Endodermal cell (in vitro differentiated cells): Measurements from ENCODE around the gene UPF1. TPM values are rescaled to one million over a fixed set of nuclear protein-coding genes. Genes with fewer than 3 reads are reported as not detected.
"Not testable (repeated sequence)": the region's sequence is repeated elsewhere in the genome, so short reads cannot be mapped to it uniquely, and the experiment has no call there.

Source experiments
- DNase-seq: peaks from one replicate; pipeline ENCODE4 v3.0.0-alpha.2; 2017
- H3K27ac ChIP-seq: 2 replicates; pipeline ENCODE4 v1.5.1; 2013; ENCODE audit warnings: mild to moderate bottlenecking, low read depth, low read length, moderate library complexity
- H3K27me3 ChIP-seq: 2 replicates; pipeline ENCODE4 v1.6.1; 2013; ENCODE audit warnings: mild to moderate bottlenecking, low read length, moderate library complexity; ENCODE audit not compliant: insufficient read depth, control insufficient read depth, poor library complexity, severe bottlenecking
- H3K36me3 ChIP-seq: 2 replicates; pipeline ENCODE4 v1.7.0; 2013; ENCODE audit warnings: mild to moderate bottlenecking, low read length, moderate library complexity; ENCODE audit not compliant: control insufficient read depth, insufficient read depth
- H3K4me1 ChIP-seq: one replicate; pipeline ENCODE4 v1.7.0; 2013; ENCODE audit warnings: low read length; ENCODE audit not compliant: control insufficient read depth, insufficient read depth
- H3K4me3 ChIP-seq: 2 replicates; pipeline ENCODE4 v1.5.1; 2013; ENCODE audit warnings: mild to moderate bottlenecking, low read length, moderate library complexity
- H3K9ac ChIP-seq: 2 replicates; pipeline ENCODE4 v1.6.1; 2013; ENCODE audit warnings: mild to moderate bottlenecking, low read length, moderate library complexity; ENCODE audit not compliant: poor library complexity, severe bottlenecking; ENCODE audit errors: extremely low read depth
- H3K9me3 ChIP-seq: 2 replicates; pipeline ENCODE4 v1.6.1; 2013; ENCODE audit warnings: mild to moderate bottlenecking, low read length, moderate library complexity; ENCODE audit not compliant: control insufficient read depth
- H3K27ac Mint-ChIP-seq: 2 replicates; pipeline ENCODE4 v1.8.0; 2020; ENCODE audit warnings: mixed read lengths
- H3K27me3 Mint-ChIP-seq: 2 replicates; pipeline ENCODE4 v1.8.0; 2021; ENCODE audit warnings: mild to moderate bottlenecking, mixed read lengths; ENCODE audit not compliant: insufficient read depth
- H3K36me3 Mint-ChIP-seq: 2 replicates; pipeline ENCODE4 v1.8.0; 2020; ENCODE audit warnings: low read depth, mixed read lengths
- H3K4me1 Mint-ChIP-seq: 2 replicates; pipeline ENCODE4 v1.8.0; 2020; ENCODE audit warnings: mixed read lengths
- H3K4me3 Mint-ChIP-seq: 2 replicates; pipeline ENCODE4 v1.8.0; 2020; ENCODE audit warnings: mild to moderate bottlenecking, moderate library complexity, mixed read lengths
- H3K9me3 Mint-ChIP-seq: 2 replicates; pipeline ENCODE4 v1.8.0; 2020; ENCODE audit warnings: mild to moderate bottlenecking, mixed read lengths
- CTCF ChIP-seq: fragments of 200-600 bp; sonication (generic); conservative IDR thresholded peaks from 2 replicates; pipeline ENCODE4 v1.5.0; 2021; ENCODE audit warnings: antibody characterized with exemption, mild to moderate bottlenecking
- WGBS, 2 experiments: methylation state at CpG; one replicate each; pipeline versions ENCODE4 v1.1.5 to v1.1.7; 2013; ENCODE audit warnings: missing lambda C conversion rate in 2 of 2, mixed read lengths in 1 of 2; ENCODE audit not compliant: insufficient coverage in 1 of 2, insufficient read length in 1 of 2; 5-methylcytosine and 5-hydroxymethylcytosine counted together
- total RNA-seq, 2 donors: library from RNA; stranded (reverse); fragmentation: NEBNext Ultra II Directional in 1 of 2; extraction: Animal tissue kit (Norgen Biotek cat#: 25700) in 1 of 2; gene quantifications; 2 replicates in 1 of 2; 3 replicates in 1 of 2; pipeline ENCODE4 v1.2.1, GENCODE V29; 2021

UPF1 gene
- total RNA-seq, 2 donors from 2014 or later = 82.1 to 87.3 TPM

GRCh38 chr19:18804643-18805042 lies 27.1 kb upstream of the UPF1 start:
- Mint-ChIP-seq H3K9me3 (no peaks in the 10 kb centered on the region), H3K27me3 (peaks cover 25% of the 10 kb centered on the region), H3K27ac (no peak overlapping the region), H3K36me3 (no peaks in the 10 kb centered on the region), H3K4me1 (no peaks in the 10 kb centered on the region), H3K4me3 (no peak overlapping the region)
- Histone ChIP-seq H3K9ac (no peak overlapping the region), H3K27ac (no peak overlapping the region), H3K36me3 (no peaks in the 10 kb centered on the region), H3K9me3 (no peaks in the 10 kb centered on the region), H3K4me1 (no peaks in the 10 kb centered on the region), H3K27me3 (peaks cover 34% of the 10 kb centered on the region), H3K4me3 (no peak overlapping the region)
- 82 to 92% methylated on average over 6 to 8 of the region's 8 CpGs for WGBS, 2 experiments
- DNase-seq = no peak
- no peak for TF ChIP-seq CTCF

GRCh38 chr19:18807861-18808331 lies 23.9 kb upstream of the UPF1 start:
- no peak overlapping the region for H3K27ac Mint-ChIP-seq
- H3K27me3 ChIP-seq = peaks cover 24% of the 10 kb centered on the region
- no peak overlapping the region for H3K9ac ChIP-seq
- TF ChIP-seq CTCF = no peak
- no peak overlapping the region for H3K4me3 ChIP-seq
- no peaks in the 10 kb centered on the region for H3K4me1 Mint-ChIP-seq
- H3K4me1 ChIP-seq = no peaks in the 10 kb centered on the region
- peaks cover 36% of the 10 kb centered on the region for H3K27me3 Mint-ChIP-seq
- H3K9me3 ChIP-seq = no peaks in the 10 kb centered on the region
- no peaks in the 10 kb centered on the region for H3K9me3 Mint-ChIP-seq
- no peaks in the 10 kb centered on the region for H3K36me3 Mint-ChIP-seq
- no peak overlapping the region for H3K4me3 Mint-ChIP-seq
- 79 to 88% methylated on average over 14 to 19 of the region's 19 CpGs for WGBS, 2 experiments
- no peak overlapping the region for H3K27ac ChIP-seq
- DNase-seq = no peak
- H3K36me3 ChIP-seq = no peaks in the 10 kb centered on the region

DNA sequence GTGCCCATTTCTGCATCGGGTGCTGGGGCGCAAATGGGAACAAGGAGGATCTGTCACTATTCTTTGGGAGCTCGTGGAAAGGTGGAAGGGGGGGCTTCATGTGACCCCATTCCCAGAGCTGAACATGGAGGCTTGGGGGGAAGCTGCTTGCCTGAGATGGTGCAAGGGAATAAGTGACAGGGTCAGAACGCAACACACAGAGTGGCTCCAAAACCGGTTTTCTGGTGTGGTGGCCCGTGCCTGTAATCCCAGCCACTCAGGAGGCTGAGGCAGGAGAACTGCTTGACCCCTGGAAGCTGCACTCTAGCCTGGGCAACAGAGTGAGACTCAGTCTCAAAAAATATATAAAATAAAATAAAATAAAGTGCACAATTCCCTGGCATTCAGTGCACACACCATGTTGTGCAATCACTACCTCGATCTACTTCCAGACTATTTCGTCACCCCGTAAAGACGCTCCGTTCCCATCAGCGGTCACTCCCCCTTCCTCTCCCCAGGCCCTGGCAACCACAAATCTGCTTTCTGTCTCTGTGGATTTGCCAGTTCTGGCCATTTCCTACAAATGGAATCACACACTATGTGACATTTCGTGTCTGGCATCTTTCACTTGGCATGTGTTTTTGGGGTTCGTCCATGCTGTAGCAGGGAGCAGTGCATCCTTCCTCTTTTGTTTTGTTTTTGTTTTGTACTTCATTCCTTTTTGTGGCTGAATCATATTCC lies 22.4 kb upstream of the UPF1 start:
- 85 to 89% methylated on average over 10 to 14 of the region's 14 CpGs for WGBS, 2 experiments
- TF ChIP-seq CTCF = no peak

GRCh38 chr19:18811638-18812037 lies 20.1 kb upstream of the UPF1 start:
- not testable (repeated sequence) for H3K27ac Mint-ChIP-seq, DNase-seq, H3K36me3 ChIP-seq, H3K9me3 Mint-ChIP-seq, H3K36me3 Mint-ChIP-seq, H3K4me3 ChIP-seq, H3K27ac ChIP-seq, H3K4me3 Mint-ChIP-seq, H3K4me1 Mint-ChIP-seq, H3K4me1 ChIP-seq, H3K9ac ChIP-seq, H3K9me3 ChIP-seq
- H3K27me3 Mint-ChIP-seq = peaks cover 55% of the 10 kb centered on the region
- 91 to 99% methylated on average over 5 of the region's 5 CpGs for whole genome bisulfite sequencing, 2 experiments
- H3K27me3 ChIP-seq = peaks cover 35% of the 10 kb centered on the region

More for the DNA sequence above, 22.4 kb upstream of the UPF1 start:
- H3K36me3 ChIP-seq = no peaks in the 10 kb centered on the region
- no peak overlapping the region for H3K4me3 Mint-ChIP-seq
- H3K9ac ChIP-seq = no peak overlapping the region
- no peaks in the 10 kb centered on the region for H3K9me3 ChIP-seq
- no peak overlapping the region for H3K27ac Mint-ChIP-seq
- H3K9me3 Mint-ChIP-seq = no peaks in the 10 kb centered on the region
- peaks cover 42% of the 10 kb centered on the region for H3K27me3 Mint-ChIP-seq
- peaks cover 35% of the 10 kb centered on the region for H3K27me3 ChIP-seq
- H3K4me1 ChIP-seq = no peaks in the 10 kb centered on the region
- no peaks in the 10 kb centered on the region for H3K4me1 Mint-ChIP-seq
- no peak overlapping the region for H3K4me3 ChIP-seq
- no peak for DNase-seq
- H3K36me3 Mint-ChIP-seq = no peaks in the 10 kb centered on the region
- no peak overlapping the region for H3K27ac ChIP-seq
